NCI-H82 treated with DMSO at 0.1 percent for 48 hours (cell line): ENCODE results near the gene CLDN5.

Source experiments
- DNase-seq: peaks from one replicate; lab custom pipeline; 2025; ENCODE audit not compliant: unreplicated experiment; lab: John Stamatoyannopoulos, UW

CLDN5 gene

DNA sequence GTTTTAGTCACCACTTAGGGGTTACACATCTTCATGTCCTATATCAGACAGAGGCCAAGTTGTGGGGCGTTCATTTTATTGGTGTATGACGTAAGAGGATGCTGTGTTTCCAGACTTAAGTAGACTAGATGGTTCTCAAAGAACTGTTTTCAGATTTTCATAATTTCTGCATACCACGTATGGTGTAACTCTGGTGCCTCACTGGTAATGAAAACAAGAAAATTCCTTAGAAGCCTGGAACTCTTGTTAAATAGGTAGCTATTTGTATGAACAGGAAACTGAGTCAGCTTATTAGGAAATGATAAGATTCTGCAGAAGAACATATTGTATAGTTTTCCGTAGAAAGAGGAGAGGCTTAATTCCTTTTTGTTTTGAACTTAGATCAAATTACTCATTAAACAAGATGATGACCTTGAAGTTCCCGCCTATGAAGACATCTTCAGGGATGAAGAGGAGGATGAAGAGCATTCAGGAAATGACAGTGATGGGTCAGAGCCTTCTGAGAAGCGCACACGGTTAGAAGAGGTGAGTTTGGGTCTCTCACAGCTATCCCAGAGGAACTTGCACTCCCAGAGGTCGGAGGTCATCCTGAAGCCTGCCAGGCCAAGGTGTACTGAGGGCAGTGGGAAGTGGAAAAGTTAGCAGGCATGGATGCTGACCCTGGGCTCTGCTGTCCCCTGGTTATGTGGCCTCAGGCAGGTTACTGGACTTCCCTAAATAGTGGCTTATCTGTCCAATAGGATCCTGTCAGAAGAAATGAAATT lies 40.5 kb downstream of the CLDN5 start:
- DNase-seq, result no peak

DNA sequence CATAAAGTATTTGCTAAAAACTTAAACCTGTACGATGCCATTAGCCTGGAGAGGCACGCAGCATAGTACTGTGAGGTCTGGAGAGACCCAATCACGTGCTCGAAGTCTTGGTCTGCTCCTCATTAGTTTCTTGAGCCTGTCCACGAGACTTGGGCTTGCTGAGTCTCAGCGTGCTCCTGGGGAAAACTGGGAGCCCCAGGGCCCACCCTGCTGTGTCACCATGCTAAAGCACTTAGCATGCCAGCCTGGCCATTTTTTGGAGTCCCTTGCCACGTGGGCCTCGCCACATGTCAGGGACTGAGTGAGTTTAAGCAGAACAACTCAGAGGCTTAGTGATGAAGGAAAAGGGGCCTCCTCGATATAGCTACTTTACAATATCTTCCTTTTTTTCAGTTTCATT lies 41.9 kb downstream of the CLDN5 start:
- no peak for DNase-seq

DNA sequence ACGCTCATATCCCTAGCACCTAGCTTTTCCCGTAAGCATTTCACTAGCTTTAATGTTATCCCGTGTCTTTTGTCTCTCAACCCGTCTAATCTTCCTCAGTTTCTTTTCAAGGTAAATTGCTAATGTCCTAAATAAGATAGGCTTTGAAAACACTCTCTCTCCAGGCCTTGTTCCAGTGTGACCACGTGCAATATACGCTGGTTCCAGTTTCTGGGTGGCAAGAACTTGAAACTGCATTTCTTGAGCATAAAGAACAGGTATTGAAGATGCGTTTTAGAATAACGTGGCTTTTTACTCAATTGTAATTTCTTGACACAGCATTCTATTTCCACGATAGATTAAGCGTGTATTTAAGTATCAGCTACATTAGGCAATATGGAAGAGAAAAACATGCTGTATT lies 43.4 kb downstream of the CLDN5 start:
- no peak for DNase-seq

DNA sequence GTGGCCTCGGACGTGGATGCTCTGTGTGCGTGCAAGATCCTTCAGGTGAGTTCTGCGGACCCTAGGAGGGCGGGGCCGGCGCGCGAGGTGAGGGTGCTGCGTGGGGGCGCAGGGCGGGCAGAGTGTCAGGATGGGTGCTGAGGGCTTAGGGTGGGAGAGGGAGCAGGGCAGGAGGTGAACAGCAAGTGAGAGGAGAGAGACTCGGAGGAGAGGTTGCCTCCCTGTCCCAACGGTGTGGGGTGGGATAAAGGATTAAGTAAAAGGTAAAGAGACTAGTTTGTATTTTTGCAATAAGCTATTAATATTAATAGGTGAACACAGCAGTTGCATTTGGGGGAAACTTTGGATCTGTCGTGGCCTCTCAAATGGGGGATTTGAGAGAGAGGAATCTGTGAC lies 44.0 kb downstream of the CLDN5 start:
- DNase-seq, result no peak

DNA sequence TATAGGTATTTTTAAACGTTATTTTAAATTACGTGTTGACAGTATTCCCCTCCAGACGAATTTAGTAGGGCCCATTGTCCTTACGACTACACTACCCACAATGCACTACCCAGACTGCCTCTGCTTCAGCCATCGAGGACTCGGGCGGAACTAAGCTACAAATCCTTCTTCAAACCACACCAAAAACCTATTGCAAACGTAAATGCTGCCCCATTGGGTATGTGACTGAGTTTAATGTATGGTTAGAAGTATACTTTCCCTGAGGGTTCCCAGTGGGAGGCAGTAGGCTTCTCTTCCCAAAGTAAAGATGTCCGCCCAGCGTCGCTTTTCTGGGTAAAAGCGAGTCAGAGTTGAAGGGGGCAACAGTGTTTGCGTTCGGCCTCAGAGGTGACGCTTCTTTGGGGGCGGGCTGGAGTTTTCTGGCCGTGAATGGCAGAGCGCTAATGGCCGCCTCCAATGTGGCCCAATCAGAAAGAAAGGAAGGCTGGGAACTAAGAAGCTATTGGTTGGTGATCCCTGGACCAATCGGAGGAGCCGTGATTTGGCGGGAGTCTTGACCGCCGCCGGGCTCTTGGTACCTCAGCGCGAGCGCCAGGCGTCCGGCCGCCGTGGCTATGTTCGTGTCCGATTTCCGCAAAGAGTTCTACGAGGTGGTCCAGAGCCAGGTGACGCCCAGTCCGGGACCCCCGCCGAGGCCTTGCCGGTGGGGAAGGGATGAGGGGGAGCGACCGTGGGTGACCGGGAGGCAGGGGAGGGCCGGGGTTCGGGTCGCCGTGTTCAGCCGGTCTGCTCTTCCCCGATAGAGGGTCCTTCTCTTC lies 44.6 kb downstream of the CLDN5 start, which contains the start of gene CDC45:
CDC45 (plus strand) TSS at position 566 of the 818 bp plus-strand sequence; CDS start at position 615, 49 bp downstream.
- DNase-seq, result peak; percentile 94

DNA sequence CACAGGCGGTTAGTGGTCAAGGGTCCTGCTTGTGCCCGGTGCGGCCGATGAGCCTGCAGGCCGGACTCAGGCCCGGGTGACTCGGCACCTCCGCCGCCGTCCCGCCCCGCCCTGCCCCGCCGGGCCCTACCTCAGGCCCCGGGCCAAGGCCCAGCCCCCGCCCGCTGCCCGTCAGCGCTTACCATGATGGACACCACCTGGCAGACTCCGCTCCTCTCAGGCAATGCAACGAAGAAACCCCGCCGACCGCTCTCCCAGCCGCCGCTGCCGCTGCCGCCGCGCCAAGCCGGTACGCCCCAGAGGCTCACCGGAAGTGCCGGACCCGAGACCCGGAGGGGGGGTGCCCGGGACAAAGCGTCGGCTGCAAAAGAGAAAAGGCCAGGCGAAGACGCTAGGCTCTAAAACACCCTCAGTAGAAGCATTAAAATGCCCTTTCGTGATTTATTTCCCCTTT lies 45.3 kb downstream of the CLDN5 start, which contains the start of gene UFD1:
UFD1 (minus strand) TSS at position 293 of the 454 bp plus-strand sequence; CDS start at position 185, 108 bp downstream.
- no peak for DNase-seq

DNA sequence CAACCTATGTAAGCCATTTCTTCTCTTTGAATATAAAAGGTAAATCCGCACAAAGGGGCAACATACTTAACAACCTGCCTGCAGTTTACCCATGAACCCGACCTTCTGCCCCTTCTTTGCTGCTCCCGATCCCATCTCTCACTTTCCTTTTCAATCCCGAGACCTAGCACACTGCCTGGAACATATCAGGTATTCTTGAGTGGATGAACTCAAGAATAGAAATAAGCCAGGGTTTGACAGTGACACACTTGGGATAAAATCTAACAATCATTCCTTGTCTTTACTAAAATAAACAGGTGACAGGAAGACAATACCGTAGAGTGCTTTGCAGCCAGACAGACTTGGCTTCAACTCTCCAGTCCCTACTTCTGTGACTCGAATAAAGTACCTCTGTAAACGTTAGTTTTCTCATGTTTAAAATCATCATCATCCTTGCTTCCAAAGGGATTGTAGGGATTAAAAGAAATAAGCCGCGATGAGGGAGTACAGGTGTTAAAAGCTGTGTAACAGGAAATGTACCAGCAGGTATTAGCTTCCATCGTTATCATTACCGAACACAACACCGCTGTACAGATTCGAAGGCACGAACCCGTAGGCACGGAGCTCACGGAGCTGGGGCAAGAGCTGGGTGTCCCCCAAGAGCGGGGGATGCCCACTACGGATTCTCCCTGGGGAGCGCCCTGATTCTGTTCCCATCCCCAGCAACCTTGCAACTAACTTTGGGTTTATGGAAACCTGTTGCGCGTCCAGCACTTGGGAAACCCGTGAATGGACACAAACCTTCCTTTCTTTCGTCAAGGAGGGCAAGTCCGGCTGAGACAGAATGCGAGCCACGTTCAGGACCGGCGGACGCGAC lies 45.9 kb downstream of the CLDN5 start:
- no peak for DNase-seq

DNA sequence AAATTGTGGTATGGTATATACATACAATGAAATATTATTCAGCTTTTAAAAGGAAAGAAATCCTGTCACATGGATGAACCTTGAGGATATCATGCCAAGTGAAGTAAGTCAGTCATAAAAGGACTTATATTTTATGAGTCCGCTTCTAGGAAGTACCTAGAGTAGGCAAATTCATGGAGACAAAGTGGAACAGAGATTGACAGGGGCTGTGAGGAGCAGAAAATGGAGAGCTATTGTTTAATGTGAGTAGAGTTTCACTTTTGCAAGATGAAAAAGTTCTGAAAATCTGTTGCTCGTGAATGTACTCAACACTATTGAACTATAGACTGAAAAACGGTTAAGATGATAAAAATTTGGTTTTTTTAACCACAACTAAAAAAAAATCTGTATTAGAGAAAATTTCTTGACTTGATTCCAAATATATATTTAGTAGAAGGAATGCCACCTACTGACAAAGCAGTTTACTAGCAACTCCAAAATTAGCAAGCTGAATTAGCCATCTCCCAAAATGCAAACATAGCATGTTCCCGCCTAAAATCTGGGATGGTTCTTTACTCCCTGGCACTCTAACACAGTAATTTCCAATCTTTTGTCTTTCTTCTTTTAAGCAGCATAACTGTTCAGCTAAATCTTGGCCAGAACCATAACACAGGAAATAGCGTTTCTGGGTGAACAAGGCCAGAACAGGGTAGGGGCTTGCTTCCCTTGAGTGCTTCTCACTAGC lies 46.7 kb downstream of the CLDN5 start:
- DNase-seq, result no peak

DNA sequence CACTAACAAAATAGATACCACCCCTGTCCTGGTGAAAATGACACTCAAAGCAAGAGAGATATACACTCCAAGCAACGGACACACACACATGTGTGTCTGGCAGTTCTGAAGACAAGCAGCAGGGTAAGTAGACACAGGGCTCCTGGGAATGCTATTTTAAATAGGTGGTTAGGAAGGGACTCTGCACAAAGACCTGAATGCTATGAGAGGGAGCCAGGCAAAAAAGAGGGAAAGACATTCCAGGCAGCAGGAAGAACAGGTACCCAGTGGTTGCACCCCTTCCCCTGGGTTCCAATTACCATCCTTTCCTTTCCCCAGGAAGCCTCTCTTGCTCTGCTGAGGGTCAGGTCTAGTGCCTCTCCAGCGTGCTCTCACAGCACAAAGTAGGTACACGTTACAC lies 48.2 kb downstream of the CLDN5 start:
- DNase-seq, result no peak

DNA sequence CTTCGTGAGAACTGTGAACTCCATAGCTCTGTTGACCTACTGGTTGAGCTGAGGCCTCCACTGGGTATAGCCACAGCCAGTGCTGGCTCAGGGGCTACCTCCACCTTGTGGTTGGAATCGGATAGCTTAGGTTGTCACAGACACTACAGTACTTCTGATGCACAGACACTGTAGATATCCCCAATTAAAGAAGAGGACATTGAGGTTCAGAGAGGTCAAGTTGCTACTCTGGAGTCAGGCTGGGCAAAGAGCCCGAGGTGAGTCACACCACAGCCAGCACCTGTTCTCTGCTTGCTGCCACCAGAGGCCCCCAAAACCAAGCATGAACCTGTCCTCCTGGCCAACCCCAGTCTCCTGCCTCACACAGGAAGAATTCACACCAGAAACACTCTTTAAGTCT lies 50.6 kb downstream of the CLDN5 start:
- no peak for DNase-seq
